ENCODE data around the gene TSPAN13. TPM values are rescaled to one million over a fixed set of nuclear protein-coding genes. Genes with fewer than 3 reads are reported as not detected.
"Not testable (repeated sequence)": the region's sequence is repeated elsewhere in the genome, so short reads cannot be mapped to it uniquely, and the experiment has no call there.

Gene TSPAN13
- total RNA-seq, 2 donors from 2014 or later = 7.8 to 8.5 TPM

- no peak for DNase-seq (ENCODE audit: low spot score)
- intact Hi-C loops (cut with DNase I) = no loop called here
Observed at GRCh38 chr7:16739863-16740622, 13.5 kb upstream of the TSPAN13 start.

DNA sequence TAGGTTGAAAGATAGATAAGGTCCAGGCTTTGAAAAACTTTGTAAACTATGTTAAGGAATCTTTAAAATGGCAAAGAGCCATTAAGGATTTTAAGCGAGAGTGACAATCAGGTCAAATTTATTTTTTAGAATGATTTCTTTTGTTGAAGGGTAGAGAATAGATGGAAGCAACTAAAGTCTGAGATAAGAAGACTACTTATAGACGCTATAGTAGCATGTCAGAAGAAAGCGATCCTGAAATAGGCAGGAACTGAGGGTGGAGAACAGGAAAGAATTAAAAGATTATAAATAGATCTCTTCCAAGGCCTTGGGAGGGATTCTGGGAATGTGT, 13.0 kb upstream of the TSPAN13 start:
- intact Hi-C loops (cut with DNase I) = no loop called here
- DNase-seq (ENCODE audit: low spot score) = no peak

DNA sequence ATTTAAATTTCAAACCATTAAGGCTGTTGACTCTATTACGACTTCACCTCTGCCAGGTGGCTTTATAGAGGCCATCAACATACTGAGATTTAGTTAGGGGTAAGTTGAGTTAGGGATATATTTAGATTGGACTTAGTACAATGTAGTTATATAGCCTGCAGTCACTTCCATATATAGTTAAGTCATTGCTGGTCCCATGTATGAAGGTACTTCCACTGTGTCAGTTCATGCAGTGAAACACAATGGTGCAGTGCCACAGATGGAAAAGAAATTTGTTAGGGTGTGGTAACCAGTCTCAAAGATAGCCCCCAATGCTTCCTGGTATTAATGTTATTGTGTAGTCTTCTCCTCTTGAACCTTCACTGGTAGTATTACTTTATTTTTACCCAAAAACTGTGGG, 12.6 kb upstream of the TSPAN13 start:
- DNase-seq (ENCODE audit: low spot score) = no peak
- intact Hi-C loops (cut with DNase I) = no loop called here

GRCh38 chr7:16741676-16742075, 11.9 kb upstream of the TSPAN13 start:
- no peak for DNase-seq (ENCODE audit: low spot score)
- intact Hi-C loops (cut with DNase I) = no loop called here

DNA sequence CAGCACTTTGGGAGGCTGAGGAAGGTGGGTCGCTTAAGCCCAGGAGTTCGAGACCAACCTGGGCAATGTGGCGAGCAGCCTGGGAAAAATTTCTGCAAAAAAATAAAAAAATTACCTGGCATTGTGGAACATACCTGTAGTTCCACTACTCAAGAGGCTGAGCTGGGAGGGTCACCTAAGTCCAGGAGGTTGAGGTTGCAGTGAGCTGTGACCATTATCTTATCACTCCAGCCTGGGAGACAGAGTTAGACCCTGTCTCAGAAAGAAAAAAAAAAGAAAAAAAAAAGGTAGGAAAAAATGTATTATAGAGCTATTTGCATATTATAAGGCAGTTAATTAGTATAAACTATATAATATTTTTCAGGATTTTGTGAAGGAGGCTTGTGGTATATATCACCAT, 11.0 kb upstream of the TSPAN13 start:
- DNase-seq (ENCODE audit: low spot score) = no peak
- intact Hi-C loops (cut with DNase I) = no loop called here

DNA sequence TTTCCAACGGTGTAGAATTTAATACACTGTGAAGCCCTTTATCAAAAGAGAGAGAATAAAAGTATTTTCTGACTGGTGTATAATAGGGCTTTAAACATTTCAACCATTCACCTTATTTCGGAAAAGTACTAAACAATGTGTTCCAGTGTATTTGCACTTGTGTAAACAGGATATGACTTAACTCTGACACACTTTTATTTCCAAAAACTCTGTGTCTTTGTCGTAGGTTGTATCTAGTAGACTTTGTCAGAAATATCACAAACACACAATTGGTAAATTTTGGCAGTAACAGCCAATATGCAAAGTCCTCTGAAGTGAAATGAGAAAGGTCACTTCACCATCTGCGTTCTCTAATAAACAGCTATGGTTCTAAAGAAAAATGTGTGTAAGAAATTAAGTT, 10.3 kb upstream of the TSPAN13 start:
- intact Hi-C loops (cut with DNase I) = no loop called here
- DNase-seq (ENCODE audit: low spot score) = no peak

DNA sequence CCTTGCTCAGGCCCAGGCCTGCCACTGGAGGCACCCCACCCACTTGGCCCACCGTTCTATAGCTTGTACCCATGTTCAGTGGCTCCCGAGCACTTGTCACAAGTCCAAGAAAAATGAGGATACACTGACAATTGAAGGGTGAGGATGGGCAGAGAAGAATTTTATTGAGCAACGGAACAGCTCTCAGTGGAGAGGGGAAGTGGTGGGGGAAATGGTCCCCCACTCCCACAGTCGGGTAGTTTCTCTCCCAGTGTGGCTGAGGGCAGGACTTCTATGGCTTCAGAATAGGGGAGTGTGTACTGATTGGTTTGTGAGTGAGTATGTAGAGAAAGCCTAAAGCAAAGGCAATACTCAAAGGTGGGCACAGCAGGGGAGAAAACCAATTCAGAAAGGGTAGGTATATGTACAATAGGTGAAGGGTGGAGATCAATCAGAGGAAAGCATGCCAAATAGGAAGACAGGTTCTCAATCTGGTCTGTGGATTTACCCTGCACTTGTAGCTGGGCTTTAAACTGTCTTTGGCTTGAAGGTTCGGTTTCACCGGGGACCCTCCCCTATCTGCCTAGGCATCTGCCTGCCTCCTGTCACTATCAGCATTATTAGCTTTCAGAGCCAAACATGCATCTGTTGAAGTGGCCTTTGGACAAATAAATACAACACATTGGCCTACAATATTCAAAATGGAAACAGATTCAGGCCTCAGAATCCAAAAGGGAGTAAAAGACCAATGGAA, 8.9 kb upstream of the TSPAN13 start:
- intact Hi-C loops (cut with DNase I) = no loop called here
- DNase-seq (ENCODE audit: low spot score) = no peak

GRCh38 chr7:16745645-16746044, 7.9 kb upstream of the TSPAN13 start:
- intact Hi-C loops (cut with DNase I) = no loop called here
- no peak for DNase-seq (ENCODE audit: low spot score)

GRCh38 chr7:16747102-16747501, 6.5 kb upstream of the TSPAN13 start:
- no peak for DNase-seq (ENCODE audit: low spot score)
- intact Hi-C loops (cut with DNase I) = no loop called here

DNA sequence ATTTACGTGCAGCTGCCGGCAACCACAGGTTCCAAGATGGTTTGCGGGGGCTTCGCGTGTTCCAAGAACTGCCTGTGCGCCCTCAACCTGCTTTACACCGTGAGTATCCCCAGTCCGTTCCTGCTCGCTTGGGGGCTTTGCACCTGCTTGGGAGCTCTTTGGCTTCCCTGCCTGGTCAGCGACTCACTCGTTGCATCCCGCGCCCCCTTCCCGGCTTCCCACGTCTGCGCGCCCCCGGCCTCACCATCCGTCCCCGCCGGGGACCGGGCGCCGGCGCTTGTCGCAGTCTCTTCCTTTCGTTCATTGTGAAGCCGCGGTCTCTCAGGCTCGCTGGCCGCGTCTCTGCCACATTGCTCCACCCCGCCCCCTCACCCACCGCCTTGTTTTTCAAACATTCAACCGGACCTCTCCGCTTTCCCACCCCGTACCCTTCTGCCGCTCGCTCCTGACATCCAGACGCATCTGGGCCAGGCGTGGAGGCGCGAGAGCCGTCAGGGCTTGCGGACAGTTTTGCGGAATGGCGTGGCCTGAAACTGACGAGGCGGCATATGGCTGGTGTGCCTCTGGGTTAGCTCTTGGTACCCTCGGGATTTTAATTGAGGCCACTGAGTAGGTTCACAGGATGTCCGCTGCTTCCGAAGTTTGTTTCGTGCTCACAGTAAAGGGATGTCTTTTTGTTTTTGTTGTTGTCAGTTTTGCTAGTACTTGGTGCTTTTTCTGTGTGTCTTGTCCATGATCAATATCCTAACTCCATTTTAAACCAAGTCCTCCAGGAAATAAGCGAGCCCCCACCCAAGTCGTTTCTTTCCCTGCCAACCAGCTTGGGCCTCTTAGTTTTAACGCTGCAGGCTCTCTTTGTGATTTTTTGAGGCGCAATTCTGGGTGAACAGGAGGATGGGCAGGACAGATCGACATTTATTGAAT, 639 bp downstream of the TSPAN13 start:
- DNase-seq (ENCODE audit: low spot score) = peak; percentile 83
- intact Hi-C loops (cut with DNase I) = no loop called here

- DNase-seq (ENCODE audit: low spot score) = no peak
- intact Hi-C loops (cut with DNase I) = no loop called here
Observed at GRCh38 chr7:16754856-16755317, 1.3 kb downstream of the TSPAN13 start.

DNA sequence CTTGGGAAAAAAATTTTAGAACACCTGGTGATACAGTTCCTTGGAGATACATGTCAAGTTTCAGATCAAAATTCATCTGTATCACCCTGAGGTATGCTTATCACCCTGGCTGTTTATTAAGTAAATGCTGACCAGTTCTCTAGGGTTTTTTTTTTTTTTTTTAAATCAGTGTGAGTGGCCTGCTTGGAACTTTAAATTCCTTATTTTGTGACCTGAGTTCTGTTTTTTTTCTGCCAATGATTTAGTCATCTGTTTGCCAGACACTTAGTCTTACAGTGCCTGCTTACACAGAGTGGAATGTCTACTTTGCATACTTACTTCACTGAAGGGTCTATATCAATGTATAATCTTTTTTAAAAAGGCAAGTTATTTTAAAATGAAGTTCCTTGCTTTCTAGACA, 1.8 kb downstream of the TSPAN13 start:
- intact Hi-C loops (cut with DNase I) = no loop called here
- DNase-seq (ENCODE audit: low spot score) = no peak

DNA sequence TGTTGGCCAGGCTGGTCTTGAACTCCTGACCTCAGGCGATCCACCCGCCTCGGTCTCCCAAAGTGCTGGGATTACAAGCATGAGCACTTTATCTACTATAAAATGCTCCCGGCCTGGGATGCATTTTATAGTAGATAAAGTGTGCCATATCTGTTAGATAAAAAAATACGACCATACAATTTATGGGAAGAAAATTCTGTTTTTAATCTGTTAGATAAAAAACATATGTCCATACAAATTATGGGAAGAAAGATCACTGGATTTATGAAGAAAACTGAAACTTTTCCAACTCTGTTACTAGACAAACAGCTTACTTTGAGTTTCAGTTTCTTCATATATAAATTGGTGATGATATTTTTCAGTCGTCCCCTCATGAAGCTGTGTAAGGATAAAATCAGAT, 4.5 kb downstream of the TSPAN13 start:
- no peak for DNase-seq (ENCODE audit: low spot score)
- intact Hi-C loops (cut with DNase I) = no loop called here

- no peak for DNase-seq (ENCODE audit: low spot score)
- intact Hi-C loops (cut with DNase I) = no loop called here
Observed at GRCh38 chr7:16758631-16759611, 5.4 kb downstream of the TSPAN13 start.

DNA sequence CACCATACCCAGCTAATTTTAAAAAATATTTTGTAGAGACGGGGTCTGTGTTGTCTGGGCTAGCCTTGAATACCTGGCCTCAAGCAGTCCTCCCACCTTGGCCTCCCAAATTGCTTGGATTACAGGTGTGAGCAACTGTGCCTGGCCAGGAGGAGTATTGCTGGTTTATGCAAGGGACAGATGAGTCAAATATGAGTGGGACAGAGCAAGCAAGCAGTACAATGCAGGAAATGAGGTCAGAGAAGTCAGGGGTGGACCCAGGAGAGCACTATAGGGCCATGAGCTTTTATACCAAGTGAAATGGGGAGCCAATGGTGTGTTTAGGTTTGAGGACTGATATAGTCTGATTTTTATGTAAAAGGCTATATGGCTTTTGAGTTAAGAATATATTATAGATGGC, 6.3 kb downstream of the TSPAN13 start:
- DNase-seq (ENCODE audit: low spot score) = no peak
- intact Hi-C loops (cut with DNase I) = no loop called here

DNA sequence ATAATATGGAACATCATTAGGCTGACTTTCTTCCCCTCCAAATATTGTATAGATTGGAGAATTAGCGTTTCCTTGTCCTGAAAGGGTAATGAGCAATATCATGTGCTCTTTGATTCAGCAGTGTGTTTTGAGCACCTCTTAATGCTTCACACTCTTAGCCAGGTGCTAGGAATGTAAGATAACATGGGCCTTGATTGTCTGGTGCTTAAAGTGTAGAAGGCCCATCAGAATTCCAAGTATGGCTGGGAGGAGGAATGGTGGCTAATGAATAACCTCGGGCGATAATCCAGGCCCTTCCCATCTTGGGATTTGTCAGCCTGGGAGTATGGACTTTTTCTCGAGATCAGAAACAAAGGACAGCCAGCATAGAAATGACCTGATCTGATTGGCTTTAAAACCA, 8.6 kb downstream of the TSPAN13 start:
- intact Hi-C loops (cut with DNase I) = no loop called here
- no peak for DNase-seq (ENCODE audit: low spot score)

DNA sequence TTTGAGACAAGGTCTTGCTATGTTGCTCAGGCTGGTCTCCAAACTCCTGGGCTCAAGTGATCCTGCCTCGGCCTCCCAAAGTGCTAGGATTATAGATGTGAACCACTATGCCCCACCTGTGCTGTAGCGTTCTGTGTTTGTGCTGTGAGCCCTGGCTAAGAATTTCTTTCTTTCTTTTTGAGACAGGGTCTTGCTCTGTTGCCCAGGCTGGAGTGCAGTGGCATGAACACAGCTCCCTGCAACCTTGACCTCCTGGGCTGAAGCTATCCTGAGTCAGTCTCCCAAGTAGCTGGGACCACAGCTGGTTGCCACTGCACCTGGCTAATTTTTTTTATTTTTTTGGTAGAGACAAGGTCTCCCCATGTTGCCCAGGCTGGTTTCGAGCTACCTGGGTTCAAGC, 11.4 kb downstream of the TSPAN13 start:
- no peak for DNase-seq (ENCODE audit: low spot score)
- intact Hi-C loops (cut with DNase I) = no loop called here

DNA sequence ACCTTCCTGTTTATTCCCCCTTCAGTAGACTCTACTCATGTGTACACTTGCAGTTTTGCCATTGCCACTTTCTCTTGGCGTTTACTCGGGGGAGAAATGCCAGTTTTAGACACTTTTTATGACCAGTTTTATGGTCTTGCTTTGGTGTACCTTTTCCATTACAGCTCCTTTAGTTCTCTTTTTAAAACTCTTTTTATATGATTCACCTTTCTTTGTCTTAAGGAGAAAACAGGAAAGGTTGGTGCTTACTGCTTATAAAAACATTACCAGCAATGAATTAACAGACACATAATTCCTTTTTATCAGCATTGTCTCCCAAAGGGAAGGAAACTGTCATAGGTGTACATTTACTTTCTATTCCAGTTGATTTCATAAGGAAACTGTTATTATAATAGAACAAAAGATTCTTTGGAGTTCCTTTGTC, 11.9 kb downstream of the TSPAN13 start:
- DNase-seq (ENCODE audit: low spot score) = no peak
- intact Hi-C loops (cut with DNase I) = no loop called here

DNA sequence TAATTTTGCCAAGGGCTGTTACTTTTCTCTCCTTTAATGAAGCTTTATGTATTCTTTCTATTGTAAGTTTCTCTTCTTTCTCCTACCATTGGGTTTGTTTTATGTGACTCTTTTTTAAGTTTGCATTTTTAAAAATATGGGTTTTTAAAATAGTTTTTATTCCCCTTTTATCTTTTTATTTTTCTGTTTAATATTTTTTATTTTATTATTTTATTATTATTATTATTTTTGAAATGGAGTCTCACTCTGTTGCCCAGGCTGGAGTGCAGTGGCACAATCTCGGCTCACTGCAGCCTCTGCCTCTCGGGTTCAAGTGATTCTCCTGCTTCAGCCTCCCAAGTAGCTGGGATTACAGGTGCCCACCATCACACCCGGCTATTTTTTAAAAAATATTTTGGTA, 16.4 kb downstream of the TSPAN13 start:
- intact Hi-C loops (cut with DNase I); DNase-seq (ENCODE audit: low spot score): not testable (repeated sequence)

Measured in posterior vena cava (tissue), 2 donors.